Measurements from ENCODE around the gene TTLL12.

DNA sequence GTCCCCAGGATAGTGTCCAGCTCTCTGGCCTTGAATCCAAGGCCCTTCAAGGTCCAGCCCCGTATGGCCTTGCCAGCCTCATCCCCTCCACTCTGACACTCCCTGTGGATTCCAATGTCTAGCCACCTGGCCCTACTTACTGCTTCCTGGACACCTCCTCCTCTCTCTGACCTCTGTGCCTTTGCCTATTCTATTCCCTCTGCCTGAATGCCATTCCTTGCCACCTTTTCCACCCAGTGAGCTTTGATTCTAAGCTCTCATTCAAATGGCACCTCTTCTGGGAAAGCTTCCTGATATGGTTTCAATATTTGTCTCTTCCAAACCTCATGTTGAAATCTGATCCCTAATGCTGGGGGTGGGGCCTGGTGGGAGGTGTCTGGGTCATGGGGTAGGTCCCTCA is 31.9 kb upstream of the TTLL12 start:
- TF ChIP-seq POLR2A (IDR thresholded peaks at IDR 0.05; ENCODE audit: low read length) = no peak
- TF ChIP-seq GATA1 (IDR thresholded peaks at IDR 0.05; ENCODE audit: low read depth, low read length) = no peak
